DND-41 (cell line): ENCODE data around the gene SH3TC2.

Experiments used
- ATAC-seq: fragments of 200-7000 bp; cut with Tn5 transposase; 3 replicates; pipeline ENCODE4 v1.9.1; 2021; ENCODE audit warnings: low read depth; ENCODE audit not compliant: insufficient read depth
- DNase-seq: peaks from one replicate; pipeline ENCODE4 v3.0.0-alpha.2; 2020
- H2AFZ ChIP-seq: 2 replicates; pipeline ENCODE4 v1.6.0; 2012; ENCODE audit warnings: low read depth, low read length
- H3K27ac ChIP-seq: 2 replicates; pipeline ENCODE4 v1.5.1; 2012; ENCODE audit warnings: low read length, inconsistent platforms
- H3K27me3 ChIP-seq: fragments of 200-600 bp; sonication (generic); 2 replicates; pipeline ENCODE4 v1.6.0; 2012; ENCODE audit warnings: low read length, mild to moderate bottlenecking, inconsistent platforms; ENCODE audit not compliant: insufficient read depth, poor library complexity
- H3K36me3 ChIP-seq: 2 replicates; pipeline ENCODE4 v1.5.1; 2012; ENCODE audit warnings: low read length, inconsistent platforms; ENCODE audit not compliant: insufficient read depth
- H3K4me1 ChIP-seq: 2 replicates; pipeline ENCODE4 v1.5.1; 2012; ENCODE audit warnings: mild to moderate bottlenecking, low read length; ENCODE audit not compliant: insufficient read depth
- H3K4me2 ChIP-seq: 2 replicates; pipeline ENCODE4 v1.6.0; 2012; ENCODE audit warnings: mild to moderate bottlenecking, moderate library complexity, low read length, inconsistent platforms; ENCODE audit not compliant: insufficient read depth
- H3K4me3 ChIP-seq, 2 experiments: fragments of 200-600 bp in 1 of 2; shearing (Covaris generic) in 1 of 2; 2 replicates each; pipeline ENCODE4 v1.5.1; 2012 to 2016; ENCODE audit warnings: inconsistent platforms in 2 of 2, low read length in 2 of 2, mild to moderate bottlenecking in 2 of 2, low read depth in 1 of 2, moderate library complexity in 1 of 2
- H3K79me2 ChIP-seq: 2 replicates; pipeline ENCODE4 v1.6.0; 2012; ENCODE audit warnings: low read length, inconsistent platforms; ENCODE audit not compliant: insufficient read depth
- H3K9ac ChIP-seq: 2 replicates; pipeline ENCODE4 v1.6.0; 2012; ENCODE audit warnings: low read depth, mild to moderate bottlenecking, inconsistent platforms, low read length, moderate library complexity
- H3K9me3 ChIP-seq: 2 replicates; pipeline ENCODE4 v1.5.1; 2012; ENCODE audit warnings: low read length, moderate library complexity, mild to moderate bottlenecking, inconsistent platforms; ENCODE audit not compliant: insufficient read depth, severe bottlenecking
- H4K20me1 ChIP-seq: 2 replicates; pipeline ENCODE4 v1.6.0; 2012; ENCODE audit warnings: low read length; ENCODE audit not compliant: insufficient read depth
- EZH2 ChIP-seq: IDR thresholded peaks from 3 replicates; pipeline ENCODE4 v1.6.1; 2012; ENCODE audit warnings: borderline replicate concordance, low read depth, mild to moderate bottlenecking, moderate library complexity, low read length, inconsistent platforms; ENCODE audit not compliant: severe bottlenecking
- TF ChIP-seq, protein P1 (sequence below): IDR thresholded peaks from 2 replicates; pipeline ENCODE4 v1.5.1; 2012; ENCODE audit warnings: borderline replicate concordance, low read length, moderate library complexity, mild to moderate bottlenecking; ENCODE audit not compliant: poor library complexity, severe bottlenecking; ENCODE audit errors: extremely low read depth

SH3TC2 gene

DNA sequence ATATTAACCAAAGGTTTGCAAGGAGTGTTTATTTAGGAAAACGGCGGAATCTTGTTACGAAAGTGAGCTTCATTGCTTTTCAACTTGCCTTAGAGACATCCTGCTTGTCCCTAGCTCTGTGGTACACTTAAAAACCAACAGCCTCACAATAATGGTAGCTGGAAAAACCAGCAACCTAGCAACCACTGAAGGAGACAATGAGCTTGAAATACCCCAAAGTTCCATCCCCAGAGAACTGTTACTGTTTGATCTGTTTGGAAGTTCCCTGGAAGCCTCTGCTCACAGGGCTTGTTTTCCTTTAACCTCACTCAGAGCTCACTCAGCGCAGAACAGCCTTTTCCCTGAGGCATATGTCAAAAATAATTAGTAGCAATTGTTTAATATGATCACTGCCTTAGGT, 43.2 kb downstream of the SH3TC2 start:
- no peaks in the 10 kb centered on the region for H3K9me3 ChIP-seq
- H4K20me1 ChIP-seq, result no peaks in the 10 kb centered on the region
- H3K27ac ChIP-seq, result no peak overlapping the region
- no peaks in the 10 kb centered on the region for H3K79me2 ChIP-seq
- no peak overlapping the region for H3K4me2 ChIP-seq
- H3K9ac ChIP-seq, result no peak overlapping the region
- ATAC-seq, result no peak
- no peaks in the 10 kb centered on the region for H3K36me3 ChIP-seq
- H2AFZ ChIP-seq, result no peak overlapping the region
- peaks cover 5% of the 10 kb centered on the region for H3K27me3 ChIP-seq
- no peak for DNase-seq
- TF ChIP-seq, protein P1, sequence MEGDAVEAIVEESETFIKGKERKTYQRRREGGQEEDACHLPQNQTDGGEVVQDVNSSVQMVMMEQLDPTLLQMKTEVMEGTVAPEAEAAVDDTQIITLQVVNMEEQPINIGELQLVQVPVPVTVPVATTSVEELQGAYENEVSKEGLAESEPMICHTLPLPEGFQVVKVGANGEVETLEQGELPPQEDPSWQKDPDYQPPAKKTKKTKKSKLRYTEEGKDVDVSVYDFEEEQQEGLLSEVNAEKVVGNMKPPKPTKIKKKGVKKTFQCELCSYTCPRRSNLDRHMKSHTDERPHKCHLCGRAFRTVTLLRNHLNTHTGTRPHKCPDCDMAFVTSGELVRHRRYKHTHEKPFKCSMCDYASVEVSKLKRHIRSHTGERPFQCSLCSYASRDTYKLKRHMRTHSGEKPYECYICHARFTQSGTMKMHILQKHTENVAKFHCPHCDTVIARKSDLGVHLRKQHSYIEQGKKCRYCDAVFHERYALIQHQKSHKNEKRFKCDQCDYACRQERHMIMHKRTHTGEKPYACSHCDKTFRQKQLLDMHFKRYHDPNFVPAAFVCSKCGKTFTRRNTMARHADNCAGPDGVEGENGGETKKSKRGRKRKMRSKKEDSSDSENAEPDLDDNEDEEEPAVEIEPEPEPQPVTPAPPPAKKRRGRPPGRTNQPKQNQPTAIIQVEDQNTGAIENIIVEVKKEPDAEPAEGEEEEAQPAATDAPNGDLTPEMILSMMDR, result no peak
- no peak for TF ChIP-seq EZH2
- H3K4me1 ChIP-seq, result no peaks in the 10 kb centered on the region
- no peak overlapping the region for H3K4me3 ChIP-seq

- Histone ChIP-seq H3K27ac (no peak overlapping the region), H3K4me2 (no peak overlapping the region), H3K4me1 (no peaks in the 10 kb centered on the region), H3K9me3 (no peaks in the 10 kb centered on the region), H3K9ac (no peak overlapping the region), H3K4me3 (no peak overlapping the region), H3K36me3 (no peaks in the 10 kb centered on the region), H4K20me1 (no peaks in the 10 kb centered on the region), H3K79me2 (no peaks in the 10 kb centered on the region), H2AFZ (no peak overlapping the region), H3K27me3 (peaks cover 5% of the 10 kb centered on the region)
- TF ChIP-seq EZH2, result no peak
- ATAC-seq (no peak), DNase-seq (no peak)
These were observed 43.9 kb downstream of the SH3TC2 start for GRCh38 chr5:149018909-149019443.

DNA sequence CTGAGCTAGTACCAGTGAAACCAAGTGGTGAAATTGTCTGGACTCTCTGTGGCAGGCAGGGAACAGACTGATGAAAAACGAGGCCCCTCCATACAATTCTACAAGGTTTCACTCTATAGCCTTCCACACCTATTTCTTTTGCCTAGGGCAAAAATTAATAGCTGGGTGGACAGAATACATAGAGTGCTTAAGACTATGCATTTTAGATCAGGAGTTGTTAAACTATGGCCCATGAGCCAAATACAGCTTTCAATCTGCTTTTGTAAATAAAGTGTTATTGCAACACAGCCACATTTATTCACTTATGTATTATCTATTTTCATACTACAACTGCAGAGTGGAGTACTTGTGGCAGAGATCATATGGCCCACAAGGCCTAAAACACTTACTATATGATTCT, 45.2 kb downstream of the SH3TC2 start:
- Histone ChIP-seq H3K4me3 (no peak overlapping the region), H3K9ac (no peak overlapping the region), H4K20me1 (no peaks in the 10 kb centered on the region), H3K36me3 (no peaks in the 10 kb centered on the region), H2AFZ (no peak overlapping the region), H3K9me3 (no peaks in the 10 kb centered on the region), H3K27me3 (peaks cover 5% of the 10 kb centered on the region), H3K4me2 (no peak overlapping the region), H3K4me1 (no peaks in the 10 kb centered on the region), H3K79me2 (no peaks in the 10 kb centered on the region), H3K27ac (no peak overlapping the region)
- DNase-seq, result no peak
- TF ChIP-seq, protein P1, result no peak
- no peak for TF ChIP-seq EZH2
- ATAC-seq, result no peak

GRCh38 chr5:149015561-149015960, 47.3 kb downstream of the SH3TC2 start:
- no peak for DNase-seq
- no peaks in the 10 kb centered on the region for H3K79me2 ChIP-seq
- H3K4me2 ChIP-seq, result no peak overlapping the region
- ATAC-seq, result no peak
- H3K9me3 ChIP-seq, result no peaks in the 10 kb centered on the region
- no peak overlapping the region for H3K4me3 ChIP-seq
- H3K36me3 ChIP-seq, result no peaks in the 10 kb centered on the region
- no peaks in the 10 kb centered on the region for H3K4me1 ChIP-seq
- H3K9ac ChIP-seq, result no peak overlapping the region
- no peak overlapping the region for H3K27ac ChIP-seq
- no peaks in the 10 kb centered on the region for H4K20me1 ChIP-seq
- TF ChIP-seq, protein P1, result no peak
- no peak for TF ChIP-seq EZH2
- no peak overlapping the region for H2AFZ ChIP-seq
- H3K27me3 ChIP-seq, result peaks cover 5% of the 10 kb centered on the region
